Left lung (tissue), 10 donors: ENCODE measurements around the gene ULK4. TPM values are rescaled to one million over a fixed set of nuclear protein-coding genes. Genes with fewer than 3 reads are reported as not detected.
"Not testable (repeated sequence)": the region's sequence is repeated elsewhere in the genome, so short reads cannot be mapped to it uniquely, and the experiment has no call there.

ENCODE experiments used
- ATAC-seq: fragments of 200-7000 bp; cut with Tn5 transposase; one replicate; pipeline ENCODE4 v1.9.1; 2020; ENCODE audit warnings: moderate library complexity
- DNase-seq, 4 donors: peaks; one replicate each; pipeline ENCODE4 v3.0.0-alpha.2; 2013 to 2020
- H3K27ac ChIP-seq, 2 donors: fragments of 200-600 bp; sonication (generic) in 1 of 2; one replicate each; pipeline versions ENCODE4 v1.5.0 to v1.8.0; 2020 to 2021
- H3K27me3 ChIP-seq, 2 donors: fragments of 200-600 bp; sonication (generic) in 1 of 2; one replicate each; pipeline versions ENCODE4 v1.5.0 to v1.8.0; 2020 to 2021
- H3K36me3 ChIP-seq, 2 donors: fragments of 200-600 bp; sonication (generic) in 1 of 2; one replicate each; pipeline versions ENCODE4 v1.5.0 to v1.8.0; 2020 to 2021
- H3K4me1 ChIP-seq, 2 donors: fragments of 200-600 bp; one replicate each; pipeline ENCODE4 v1.8.0; 2021
- H3K4me3 ChIP-seq, 2 donors: fragments of 200-600 bp; sonication (generic) in 1 of 2; one replicate each; pipeline versions ENCODE4 v1.5.0 to v1.8.0; 2020 to 2021; ENCODE audit warnings: mild to moderate bottlenecking in 1 of 2
- H3K9me3 ChIP-seq, 2 donors: fragments of 200-600 bp; sonication (generic) in 1 of 2; one replicate each; pipeline versions ENCODE4 v1.5.0 to v1.8.0; 2020 to 2021
- intact Hi-C, 2 donors: fragments of 100-400 bp; cut with DNase I; formaldehyde crosslinking; loops; one replicate each; pipeline versions ENCODE4 v1.11.2 to v1.14.2; 2022
- polyA plus RNA-seq, 6 donors: library from polyadenylated mRNA; unstranded; fragments of 120-200 nt; gene quantifications; one replicate each; pipeline ENCODE4 v1.2.1, GENCODE V29; 2013; ENCODE audit not compliant: insufficient read length in 6 of 6
- total RNA-seq, 2 donors: library from RNA; stranded (reverse); fragmentation: NEBNext Ultra II Directional; extraction: Animal tissue kit (Norgen Biotek cat#: 25700); gene quantifications; one replicate each; pipeline ENCODE4 v1.2.1, GENCODE V29; 2021
- TF ChIP-seq, protein P1 (sequence below), 2 donors: fragments of 200-600 bp; sonication (generic) in 1 of 2; IDR thresholded peaks; one replicate each; pipeline versions ENCODE4 v1.5.0 to v1.8.0; 2021; ENCODE audit warnings: antibody characterized with exemption in 2 of 2
- donor health status: DM: no; HTN: yes; CAD: no.
- donor health status: DM: no; HTN: no; CAD: no.

Gene ULK4
- total and polyA plus RNA-seq, 8 donors = 3.9 to 12.1 (median 5.6) TPM

DNA sequence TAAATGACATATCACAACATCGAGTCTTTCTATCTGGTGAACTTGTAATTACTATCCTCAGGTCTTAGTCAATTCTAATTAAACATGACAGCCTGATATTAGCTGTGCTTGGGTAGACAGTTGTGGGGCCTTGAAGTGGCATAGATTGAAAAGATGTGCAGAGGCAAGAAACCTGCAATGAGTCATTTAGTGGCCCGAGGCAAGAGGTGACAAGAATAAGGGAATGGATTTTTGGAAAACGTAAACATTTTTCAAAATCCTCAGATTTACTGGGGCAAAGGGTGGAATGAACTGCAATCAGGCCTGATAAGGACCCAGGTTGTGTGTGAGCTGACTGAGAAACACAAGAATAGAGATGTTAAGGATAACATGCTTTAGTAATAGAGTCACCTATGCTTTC is 29.5 kb upstream of the ULK4 start:
- intact Hi-C loops = no loop called here
- DNase-seq (no peak), ATAC-seq (no peak)
- Histone ChIP-seq H3K4me1 (no peaks in the 10 kb centered on the region), H3K36me3 (no peaks in the 10 kb centered on the region), H3K27ac (no peak overlapping the region), H3K27me3 (no peaks in the 10 kb centered on the region), H3K9me3 (no peaks in the 10 kb centered on the region), H3K4me3 (no peak overlapping the region)
- TF ChIP-seq, protein P1, sequence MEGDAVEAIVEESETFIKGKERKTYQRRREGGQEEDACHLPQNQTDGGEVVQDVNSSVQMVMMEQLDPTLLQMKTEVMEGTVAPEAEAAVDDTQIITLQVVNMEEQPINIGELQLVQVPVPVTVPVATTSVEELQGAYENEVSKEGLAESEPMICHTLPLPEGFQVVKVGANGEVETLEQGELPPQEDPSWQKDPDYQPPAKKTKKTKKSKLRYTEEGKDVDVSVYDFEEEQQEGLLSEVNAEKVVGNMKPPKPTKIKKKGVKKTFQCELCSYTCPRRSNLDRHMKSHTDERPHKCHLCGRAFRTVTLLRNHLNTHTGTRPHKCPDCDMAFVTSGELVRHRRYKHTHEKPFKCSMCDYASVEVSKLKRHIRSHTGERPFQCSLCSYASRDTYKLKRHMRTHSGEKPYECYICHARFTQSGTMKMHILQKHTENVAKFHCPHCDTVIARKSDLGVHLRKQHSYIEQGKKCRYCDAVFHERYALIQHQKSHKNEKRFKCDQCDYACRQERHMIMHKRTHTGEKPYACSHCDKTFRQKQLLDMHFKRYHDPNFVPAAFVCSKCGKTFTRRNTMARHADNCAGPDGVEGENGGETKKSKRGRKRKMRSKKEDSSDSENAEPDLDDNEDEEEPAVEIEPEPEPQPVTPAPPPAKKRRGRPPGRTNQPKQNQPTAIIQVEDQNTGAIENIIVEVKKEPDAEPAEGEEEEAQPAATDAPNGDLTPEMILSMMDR (IDR thresholded peaks at IDR 0.05) = no peak

DNA sequence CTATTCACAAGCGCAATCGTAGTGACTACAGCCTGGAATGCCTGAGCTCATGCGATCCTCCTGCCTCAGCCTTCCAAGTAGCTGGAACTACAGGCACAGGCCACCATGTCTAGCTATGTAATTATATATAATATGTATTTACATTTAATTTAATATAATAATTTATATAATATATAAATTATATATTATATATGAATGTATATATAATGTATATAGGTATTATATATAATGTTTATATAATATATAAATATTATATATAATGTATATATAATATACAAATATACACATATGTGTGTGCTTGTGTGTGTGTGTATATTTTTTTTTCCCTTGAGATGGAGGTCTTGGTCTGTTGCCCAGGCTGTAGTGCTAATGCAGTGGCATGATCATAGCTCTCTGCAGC is 27.6 kb upstream of the ULK4 start:
- Histone ChIP-seq H3K4me1 (no peaks in the 10 kb centered on the region), H3K27ac (no peak overlapping the region), H3K36me3 (no peaks in the 10 kb centered on the region), H3K4me3 (no peak overlapping the region), H3K9me3 (no peaks in the 10 kb centered on the region), H3K27me3 (no peaks in the 10 kb centered on the region)
- intact Hi-C loops = no loop called here
- ATAC-seq (no peak), DNase-seq (no peak)
- TF ChIP-seq, protein P1 (IDR thresholded peaks at IDR 0.05) = no peak

DNA sequence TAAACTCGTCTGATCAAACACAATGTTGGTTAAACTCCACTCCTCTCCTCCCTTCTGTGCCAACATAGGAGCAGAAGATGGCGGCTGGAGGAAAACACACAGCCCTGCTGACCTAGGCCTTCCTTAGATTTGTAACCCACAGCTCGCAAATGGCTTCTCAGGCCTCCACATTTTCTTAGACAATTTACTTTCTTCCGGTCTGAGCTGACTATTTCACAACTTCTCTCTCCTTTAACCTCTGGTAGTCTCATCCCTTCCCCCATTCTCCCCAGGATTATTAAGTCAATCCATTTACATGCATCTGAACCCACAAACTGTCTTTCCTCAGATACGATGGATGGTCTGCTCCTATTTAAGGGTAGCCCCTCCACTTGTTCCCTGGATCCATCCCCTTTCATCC is 25.7 kb upstream of the ULK4 start:
- Histone ChIP-seq H3K27ac (peak overlapping the region in 1 of 2 donors; percentile 15), H3K9me3 (no peaks in the 10 kb centered on the region), H3K4me3 (no peak overlapping the region), H3K4me1 (no peaks in the 10 kb centered on the region), H3K36me3 (no peaks in the 10 kb centered on the region), H3K27me3 (no peaks in the 10 kb centered on the region)
- TF ChIP-seq, protein P1 (IDR thresholded peaks at IDR 0.05) = no peak
- DNase-seq (no peak), ATAC-seq (no peak)
- intact Hi-C loops = no loop called here

DNA sequence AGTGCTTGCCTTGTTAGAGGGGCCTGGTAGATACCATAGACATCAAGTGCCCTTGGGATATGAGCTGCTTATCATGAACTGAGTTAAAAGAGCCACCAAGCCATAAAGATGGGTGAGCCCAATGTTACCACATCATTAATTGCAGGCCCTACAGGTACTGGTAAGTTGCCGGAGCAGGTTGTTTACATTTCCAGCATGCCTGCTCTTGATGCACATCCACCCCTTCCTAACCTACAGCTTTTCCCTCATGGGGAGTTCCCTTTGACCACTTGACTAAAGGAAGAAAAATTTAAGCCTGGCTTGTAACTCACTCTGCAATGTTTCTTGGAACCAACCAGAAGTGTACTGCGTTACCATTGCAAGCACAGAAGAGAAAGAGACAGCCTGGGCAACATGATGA is 24.7 kb upstream of the ULK4 start:
- intact Hi-C loops = no loop called here

DNA sequence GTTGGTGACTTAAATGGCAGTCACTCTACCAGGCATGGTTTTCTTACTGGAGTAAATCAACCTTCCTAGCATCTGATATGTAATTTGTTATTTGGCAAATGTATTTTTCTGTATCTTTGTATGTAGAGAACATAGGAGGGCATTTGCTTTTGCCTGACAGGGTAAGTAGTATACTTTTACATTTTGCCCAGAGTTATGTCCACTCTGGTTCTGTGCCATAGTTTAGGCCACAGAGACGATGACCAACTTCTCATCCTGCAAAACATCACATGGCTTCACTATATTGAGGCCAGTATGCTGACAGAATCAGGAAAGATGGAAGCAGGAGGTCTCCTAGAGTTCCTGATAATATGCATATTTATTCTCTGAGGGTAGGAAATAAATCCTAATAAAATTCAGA is 23.1 kb upstream of the ULK4 start:
- Histone ChIP-seq H3K27ac (no peak overlapping the region), H3K4me1 (no peaks in the 10 kb centered on the region), H3K4me3 (no peak overlapping the region), H3K9me3 (no peaks in the 10 kb centered on the region), H3K36me3 (no peaks in the 10 kb centered on the region), H3K27me3 (no peaks in the 10 kb centered on the region)
- TF ChIP-seq, protein P1 (IDR thresholded peaks at IDR 0.05) = no peak
- DNase-seq (no peak), ATAC-seq (no peak)
- intact Hi-C loops = no loop called here

More for the DNA sequence above, 24.7 kb upstream of the ULK4 start:
- Histone ChIP-seq H3K9me3 (no peaks in the 10 kb centered on the region), H3K36me3 (no peaks in the 10 kb centered on the region), H3K4me3 (no peak overlapping the region), H3K27ac (no peak overlapping the region), H3K4me1 (no peaks in the 10 kb centered on the region), H3K27me3 (no peaks in the 10 kb centered on the region)
- TF ChIP-seq, protein P1 (IDR thresholded peaks at IDR 0.05) = no peak
- ATAC-seq = no peak
- no peak for DNase-seq

DNA sequence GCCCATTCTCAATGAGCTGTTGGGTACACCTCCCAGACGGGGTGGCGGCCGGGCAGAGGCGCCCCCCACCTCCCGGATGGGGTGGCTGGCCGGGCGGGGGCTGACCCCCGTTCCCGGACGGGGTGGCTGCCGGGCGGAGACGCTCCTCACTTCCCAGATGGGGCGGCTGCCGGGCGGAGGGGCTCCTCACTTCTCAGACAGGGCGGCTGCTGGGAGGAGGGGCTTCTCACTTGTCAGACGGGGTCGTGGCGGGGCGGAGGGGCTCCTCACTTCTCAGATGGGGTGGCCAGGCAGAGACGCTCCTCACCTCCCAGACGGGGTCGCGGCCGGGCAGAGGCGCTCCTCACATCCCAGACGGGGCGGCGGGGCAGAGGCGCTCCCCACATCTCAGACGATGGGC is 21.2 kb upstream of the ULK4 start:
- H3K4me3 ChIP-seq, H3K36me3 ChIP-seq, H3K4me1 ChIP-seq, H3K27ac ChIP-seq, H3K9me3 ChIP-seq, DNase-seq, ATAC-seq, H3K27me3 ChIP-seq, intact Hi-C loops: not testable (repeated sequence)

DNA sequence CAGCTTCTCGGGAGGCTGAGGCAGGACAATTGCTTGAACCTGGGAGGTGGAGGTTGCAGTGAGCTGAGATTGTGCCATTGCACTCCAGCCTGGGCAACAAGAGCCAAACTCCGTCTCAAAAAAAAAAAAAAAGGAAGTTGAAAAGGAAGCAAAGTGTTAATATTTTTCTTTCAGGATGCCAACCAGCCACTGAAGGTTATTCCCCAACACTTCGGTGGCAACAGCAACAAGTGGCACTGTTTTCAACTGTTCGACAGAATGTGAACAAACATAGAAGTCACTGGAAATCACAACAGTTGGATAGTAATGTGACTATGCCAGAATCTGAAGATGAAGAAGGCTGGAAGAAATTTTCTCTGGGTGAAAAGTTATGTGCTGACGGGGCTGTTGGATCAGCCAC is 15.5 kb upstream of the ULK4 start:
- H3K27ac ChIP-seq, H3K4me3 ChIP-seq, H3K27me3 ChIP-seq, H3K36me3 ChIP-seq, ATAC-seq, intact Hi-C loops, H3K4me1 ChIP-seq, H3K9me3 ChIP-seq, DNase-seq: not testable (repeated sequence)
